GM18868 (cell line): ENCODE measurements around the gene PAX6.

Experiments used
- ATAC-seq: cut with Tn5 transposase; IDR thresholded peaks from one replicate; pipeline ENCODE4 v1.9.1; 2021; ENCODE audit warnings: mild to moderate bottlenecking, moderate library complexity; ENCODE audit not compliant: unreplicated experiment

PAX6 gene

GRCh38 chr11:31809857-31810778 lies 1.0 kb downstream of the PAX6 start:
- no peak for ATAC-seq

- ATAC-seq = no peak
Measured at GRCh38 chr11:31809541-31809856, 1.6 kb downstream of the PAX6 start.

- ATAC-seq = no peak
Measured at GRCh38 chr11:31808721-31809540, 2.2 kb downstream of the PAX6 start.

- no peak for ATAC-seq
Measured at GRCh38 chr11:31807799-31808667, 3.1 kb downstream of the PAX6 start.

- no peak for ATAC-seq
Measured at GRCh38 chr11:31806928-31807798, 4.0 kb downstream of the PAX6 start.

- no peak for ATAC-seq
Measured at GRCh38 chr11:31806186-31806927, 4.8 kb downstream of the PAX6 start.

GRCh38 chr11:31805629-31806185 lies 5.4 kb downstream of the PAX6 start:
- ATAC-seq = no peak

- peak; percentile 11 for ATAC-seq
Measured at GRCh38 chr11:31805037-31805628, 6.0 kb downstream of the PAX6 start.

GRCh38 chr11:31804312-31805036 lies 6.6 kb downstream of the PAX6 start:
- peak; percentile 36 for ATAC-seq

GRCh38 chr11:31803813-31804311 lies 7.3 kb downstream of the PAX6 start:
- no peak for ATAC-seq

GRCh38 chr11:31802990-31803812 lies 7.9 kb downstream of the PAX6 start:
- ATAC-seq = no peak

- ATAC-seq = no peak
Measured at GRCh38 chr11:31802609-31802989, 8.5 kb downstream of the PAX6 start.

GRCh38 chr11:31802000-31802551 lies 9.0 kb downstream of the PAX6 start:
- no peak for ATAC-seq

- no peak for ATAC-seq
Measured at GRCh38 chr11:31801298-31801702, 9.8 kb downstream of the PAX6 start.

- ATAC-seq = no peak
Measured at GRCh38 chr11:31800398-31801265, 10.5 kb downstream of the PAX6 start.
